Esophagus muscularis mucosa (tissue), 3 donors: ENCODE measurements around the gene DNAAF1.

Experiments used
- EP300 ChIP-seq: sonication (generic); formaldehyde crosslinking; IDR thresholded peaks from one replicate; pipeline ENCODE4 v1.6.1; 2017; ENCODE audit warnings: antibody characterized with exemption
- TF ChIP-seq, protein P1 (sequence below), 3 experiments: fragments of 200-600 bp in 2 of 3; fragments of 450-650 bp in 1 of 3; sonication (generic) in 2 of 3; IDR thresholded peaks; one replicate each; pipeline ENCODE4 v1.5.1; 2017 to 2019; ENCODE audit warnings: antibody characterized with exemption in 3 of 3, mild to moderate bottlenecking in 2 of 3, moderate library complexity in 1 of 3

DNA sequence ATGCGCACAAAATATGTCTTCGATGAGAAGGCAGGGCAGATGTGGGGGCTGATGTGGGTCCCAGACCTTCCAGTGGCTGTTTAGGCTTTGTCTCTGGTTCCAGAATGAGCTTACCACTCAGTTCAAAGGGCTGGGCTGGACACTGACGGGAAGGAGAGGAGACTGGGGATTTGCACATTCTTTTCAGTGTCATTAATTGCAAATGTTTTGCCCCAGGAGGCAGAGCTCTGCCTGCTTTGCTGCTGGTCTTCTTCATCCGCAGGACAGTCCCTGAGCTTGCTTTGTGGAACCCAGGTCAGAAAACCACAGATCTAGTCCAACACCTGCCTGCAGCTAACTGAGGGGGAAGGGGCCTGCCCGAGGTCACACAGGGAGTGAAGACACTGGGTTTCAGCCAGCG lies 73.8 kb downstream of the DNAAF1 start:
- TF ChIP-seq, protein P1, sequence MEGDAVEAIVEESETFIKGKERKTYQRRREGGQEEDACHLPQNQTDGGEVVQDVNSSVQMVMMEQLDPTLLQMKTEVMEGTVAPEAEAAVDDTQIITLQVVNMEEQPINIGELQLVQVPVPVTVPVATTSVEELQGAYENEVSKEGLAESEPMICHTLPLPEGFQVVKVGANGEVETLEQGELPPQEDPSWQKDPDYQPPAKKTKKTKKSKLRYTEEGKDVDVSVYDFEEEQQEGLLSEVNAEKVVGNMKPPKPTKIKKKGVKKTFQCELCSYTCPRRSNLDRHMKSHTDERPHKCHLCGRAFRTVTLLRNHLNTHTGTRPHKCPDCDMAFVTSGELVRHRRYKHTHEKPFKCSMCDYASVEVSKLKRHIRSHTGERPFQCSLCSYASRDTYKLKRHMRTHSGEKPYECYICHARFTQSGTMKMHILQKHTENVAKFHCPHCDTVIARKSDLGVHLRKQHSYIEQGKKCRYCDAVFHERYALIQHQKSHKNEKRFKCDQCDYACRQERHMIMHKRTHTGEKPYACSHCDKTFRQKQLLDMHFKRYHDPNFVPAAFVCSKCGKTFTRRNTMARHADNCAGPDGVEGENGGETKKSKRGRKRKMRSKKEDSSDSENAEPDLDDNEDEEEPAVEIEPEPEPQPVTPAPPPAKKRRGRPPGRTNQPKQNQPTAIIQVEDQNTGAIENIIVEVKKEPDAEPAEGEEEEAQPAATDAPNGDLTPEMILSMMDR (IDR thresholded peaks at IDR 0.05): no peak
- TF ChIP-seq EP300: no peak
